Gastrocnemius medialis (tissue), 4 donors: Measurements from ENCODE around the gene NPAS4.

ENCODE experiments used
- POLR2A ChIP-seq, 2 donors: fragments of 450-650 bp; IDR thresholded peaks; one replicate each; pipeline ENCODE4 v1.6.1; 2017; ENCODE audit warnings: antibody characterized with exemption in 2 of 2, mild to moderate bottlenecking in 2 of 2, moderate library complexity in 2 of 2
- TF ChIP-seq, protein P1 (sequence below), 5 experiments: fragments of 450-650 bp in 3 of 5; fragments of 200-600 bp in 2 of 5; sonication (generic) in 2 of 5; IDR thresholded peaks in 4 of 5; conservative IDR thresholded peaks in 1 of 5; 1 replicate in 4 of 5; 2 replicates in 1 of 5; pipeline ENCODE4 v1.5.1; 2016 to 2019; ENCODE audit warnings: antibody characterized with exemption in 5 of 5, mild to moderate bottlenecking in 3 of 5, moderate library complexity in 3 of 5

DNA sequence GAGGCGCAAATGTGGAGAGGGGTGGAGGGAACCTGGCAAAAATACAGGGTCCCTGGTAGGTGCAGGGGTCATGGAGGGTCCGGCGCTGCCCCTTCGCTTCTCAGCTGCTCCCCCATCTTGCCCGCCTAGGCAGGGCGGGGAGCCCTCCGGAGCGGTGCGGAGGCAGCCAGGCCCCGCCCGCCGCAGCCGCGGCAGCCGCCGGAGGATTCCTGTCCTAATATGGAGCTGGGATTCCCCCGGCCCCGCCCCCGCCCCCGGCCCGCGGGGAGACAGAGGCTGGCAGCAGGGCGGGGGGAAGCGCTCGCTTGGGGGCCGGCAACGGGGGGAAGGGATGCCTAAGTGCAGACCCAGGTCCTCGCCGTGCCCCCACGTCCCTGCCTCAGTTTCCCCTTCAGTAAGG, 1.0 kb upstream of the NPAS4 start:
- TF ChIP-seq, protein P1, sequence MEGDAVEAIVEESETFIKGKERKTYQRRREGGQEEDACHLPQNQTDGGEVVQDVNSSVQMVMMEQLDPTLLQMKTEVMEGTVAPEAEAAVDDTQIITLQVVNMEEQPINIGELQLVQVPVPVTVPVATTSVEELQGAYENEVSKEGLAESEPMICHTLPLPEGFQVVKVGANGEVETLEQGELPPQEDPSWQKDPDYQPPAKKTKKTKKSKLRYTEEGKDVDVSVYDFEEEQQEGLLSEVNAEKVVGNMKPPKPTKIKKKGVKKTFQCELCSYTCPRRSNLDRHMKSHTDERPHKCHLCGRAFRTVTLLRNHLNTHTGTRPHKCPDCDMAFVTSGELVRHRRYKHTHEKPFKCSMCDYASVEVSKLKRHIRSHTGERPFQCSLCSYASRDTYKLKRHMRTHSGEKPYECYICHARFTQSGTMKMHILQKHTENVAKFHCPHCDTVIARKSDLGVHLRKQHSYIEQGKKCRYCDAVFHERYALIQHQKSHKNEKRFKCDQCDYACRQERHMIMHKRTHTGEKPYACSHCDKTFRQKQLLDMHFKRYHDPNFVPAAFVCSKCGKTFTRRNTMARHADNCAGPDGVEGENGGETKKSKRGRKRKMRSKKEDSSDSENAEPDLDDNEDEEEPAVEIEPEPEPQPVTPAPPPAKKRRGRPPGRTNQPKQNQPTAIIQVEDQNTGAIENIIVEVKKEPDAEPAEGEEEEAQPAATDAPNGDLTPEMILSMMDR (IDR thresholded peaks at IDR 0.05 in 4 of 5, conservative IDR thresholded peaks at IDR 0.05 in 1 of 5): no peak
- TF ChIP-seq POLR2A (IDR thresholded peaks at IDR 0.05): no peak
